Activated CD8-positive, alpha-beta memory T cell treated with anti-CD3 and anti-CD28 coated beads for 1 hour (primary cell): ENCODE data around the gene MTUS2.

Experiments used
- DNase-seq, 2 donors: peaks; one replicate each; pipeline ENCODE4 v3.0.0-alpha.2; 2020; ENCODE audit warnings: low read depth in 1 of 2; ENCODE audit errors: extremely low read depth in 1 of 2

The MTUS2 gene

GRCh38 chr13:29537736-29538651 is 717.9 kb downstream of the MTUS2 start:
- no peak for DNase-seq

DNA sequence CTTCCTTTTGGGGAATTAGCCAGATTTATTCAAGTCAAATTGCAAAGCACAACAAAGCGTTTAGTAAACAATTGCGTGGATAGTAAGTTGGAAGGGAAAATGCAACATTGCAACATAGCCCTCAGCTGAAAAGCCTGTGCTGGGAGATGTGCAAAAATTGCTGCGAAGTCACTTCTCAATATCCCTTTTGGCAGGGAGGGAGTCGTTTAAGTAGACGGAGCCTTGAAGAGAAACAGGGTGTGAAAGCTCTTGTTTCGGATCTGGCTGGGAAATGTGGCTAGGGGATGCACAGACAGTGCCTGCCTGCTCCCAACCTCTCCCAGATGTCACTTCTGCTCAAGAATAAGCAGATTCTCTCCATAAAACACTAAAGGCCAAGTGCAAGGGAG is 718.5 kb downstream of the MTUS2 start:
- DNase-seq = no peak

DNA sequence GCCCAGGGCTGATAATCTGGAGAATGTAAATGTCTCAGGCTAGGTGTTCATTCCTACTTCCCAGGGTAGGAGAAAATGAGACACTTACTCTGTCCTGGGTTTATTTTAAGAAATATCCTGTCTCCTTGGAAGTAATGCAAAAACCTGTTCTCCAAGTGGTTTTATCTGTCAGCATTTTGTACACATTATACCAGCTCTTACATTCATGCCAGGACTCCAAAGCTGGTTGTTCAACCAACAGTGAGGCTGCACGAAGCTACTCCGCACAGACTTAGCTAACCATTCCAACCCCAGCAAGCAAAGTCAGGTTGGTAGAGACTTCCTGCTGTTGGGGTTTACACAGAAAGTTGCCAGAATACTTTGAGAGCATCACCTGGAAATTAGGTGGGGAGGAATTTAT is 719.7 kb downstream of the MTUS2 start:
- no peak for DNase-seq

DNA sequence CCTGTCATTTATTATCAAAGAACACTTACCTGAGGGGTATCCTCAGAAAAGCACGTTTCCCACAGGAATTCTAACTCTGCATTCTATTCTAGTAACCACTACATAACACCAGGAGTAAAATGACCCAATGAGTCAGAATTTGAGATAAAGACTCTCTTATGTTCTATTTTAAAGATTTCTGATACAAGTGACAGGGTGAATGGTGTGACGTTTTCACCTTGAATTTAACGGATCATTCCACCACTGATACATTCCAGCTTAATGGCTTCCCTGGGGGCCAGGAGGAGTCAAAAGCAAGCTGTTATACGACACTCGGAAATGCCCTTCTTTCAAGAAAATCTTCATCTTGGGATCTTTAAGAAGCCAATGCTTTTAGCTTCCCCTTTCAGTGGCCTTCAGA is 720.2 kb downstream of the MTUS2 start:
- DNase-seq = no peak

- DNase-seq = no peak
Measured at GRCh38 chr13:29540799-29541198, 720.7 kb downstream of the MTUS2 start.

DNA sequence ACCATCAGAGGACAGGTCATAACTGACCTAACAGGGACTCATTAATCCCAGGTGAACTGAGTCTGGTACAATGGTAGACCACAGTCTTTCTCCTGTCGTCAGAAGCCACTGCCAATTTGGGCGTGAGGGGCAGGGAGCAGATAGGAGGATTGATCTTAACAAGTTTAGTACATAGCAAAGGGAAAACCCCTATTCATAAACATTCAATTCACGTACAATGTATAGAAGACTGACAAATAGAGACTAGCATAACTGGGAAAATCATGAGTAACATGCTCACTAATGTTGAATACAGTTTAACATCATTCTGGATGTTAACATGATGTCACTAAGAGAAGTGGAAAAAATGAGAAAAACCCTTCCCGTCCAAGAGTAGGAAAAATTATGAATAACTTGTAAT is 721.3 kb downstream of the MTUS2 start:
- DNase-seq = no peak

- no peak for DNase-seq
Measured at GRCh38 chr13:29542381-29542780, 722.2 kb downstream of the MTUS2 start.

GRCh38 chr13:29543230-29544215 is 723.4 kb downstream of the MTUS2 start:
- no peak for DNase-seq

DNA sequence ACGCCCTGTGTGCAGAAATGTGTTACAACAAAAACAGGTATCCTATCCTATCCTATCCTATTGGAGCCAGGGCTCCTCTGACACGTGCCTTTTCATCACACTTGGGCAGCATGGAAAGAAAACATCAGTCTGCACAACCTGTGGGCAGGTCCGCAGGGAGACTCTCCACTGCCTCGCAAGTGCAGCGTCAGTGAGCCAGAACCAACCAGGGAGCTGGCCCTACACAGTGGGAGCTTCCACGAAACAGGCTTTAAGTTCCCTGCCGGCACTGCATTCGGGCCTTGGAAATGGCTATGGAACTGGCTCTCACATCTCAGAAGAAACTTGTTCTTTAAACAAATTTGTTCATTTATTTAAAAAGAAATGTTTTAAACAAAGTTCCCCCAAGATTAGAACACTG is 725.8 kb downstream of the MTUS2 start:
- DNase-seq = no peak

- no peak for DNase-seq
Measured at GRCh38 chr13:29546662-29547061, 726.5 kb downstream of the MTUS2 start.

- no peak for DNase-seq
Measured at GRCh38 chr13:29547153-29547552, 727.0 kb downstream of the MTUS2 start.

DNA sequence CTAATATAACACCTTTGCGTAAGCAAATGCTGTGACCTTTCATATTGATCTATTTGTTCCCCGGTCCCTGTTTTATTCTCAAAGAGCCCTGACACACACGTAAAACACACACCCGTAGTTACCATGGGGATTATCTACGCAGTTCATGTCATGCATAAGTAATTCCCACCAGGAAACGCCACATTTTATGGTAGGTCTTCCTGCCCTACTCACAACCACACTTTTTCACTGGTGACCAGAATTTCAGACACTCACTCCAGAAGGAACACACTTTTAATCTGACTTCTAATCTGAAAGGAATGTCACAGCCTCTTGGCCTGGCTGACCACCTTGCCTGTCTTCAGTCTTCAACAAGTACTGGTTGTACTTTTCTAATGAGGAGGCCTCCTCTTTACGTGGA is 728.6 kb downstream of the MTUS2 start:
- DNase-seq = no peak

DNA sequence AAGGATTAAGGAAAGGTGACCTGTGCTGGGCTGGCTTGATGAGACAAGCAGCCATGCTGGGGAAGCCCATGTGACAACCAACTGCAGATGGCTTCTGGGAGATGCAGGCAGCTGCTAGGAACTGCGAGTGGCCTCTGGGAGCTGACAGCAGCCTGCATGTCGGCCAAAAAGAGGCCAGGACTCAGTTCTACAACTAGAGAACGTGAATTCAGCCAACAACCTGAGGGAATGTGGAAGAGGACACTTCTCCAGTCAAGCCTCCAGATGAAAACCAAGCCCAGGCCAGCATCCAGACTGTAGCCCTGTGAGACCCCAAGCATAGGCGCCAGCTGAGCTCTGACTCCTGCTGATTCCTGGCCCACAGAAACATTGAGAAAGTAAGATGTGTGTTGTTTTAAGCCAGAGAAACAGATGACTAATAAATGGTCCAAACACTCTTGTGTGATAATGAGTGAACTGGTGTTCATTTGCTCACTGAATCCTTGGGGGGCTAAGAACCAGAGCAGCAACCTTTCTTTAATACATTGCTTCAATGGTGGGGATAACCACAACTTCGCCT is 730.4 kb downstream of the MTUS2 start:
- DNase-seq = no peak

DNA sequence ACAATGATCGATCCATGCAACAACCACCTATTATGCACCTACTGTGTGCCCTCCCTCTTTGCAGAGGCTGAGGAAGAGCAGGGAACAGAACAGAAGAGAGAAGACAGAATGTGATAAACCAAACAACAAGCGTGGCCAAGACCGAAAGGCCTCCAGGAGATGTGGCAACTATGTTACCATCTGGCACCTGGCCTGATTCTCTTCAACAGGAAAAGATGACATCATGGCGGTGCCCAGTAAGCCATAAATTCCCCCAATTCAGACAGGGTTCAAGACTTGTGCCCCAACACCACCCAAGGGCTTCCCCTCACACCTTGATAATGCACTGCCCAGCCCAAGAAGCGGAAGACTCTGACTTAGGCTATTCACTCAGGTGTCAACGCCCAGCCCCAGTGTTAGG is 731.1 kb downstream of the MTUS2 start:
- DNase-seq = no peak
